DND-41 (cell line): ENCODE measurements around the gene TYSND1.

Experiments used
- ATAC-seq: fragments of 200-7000 bp; cut with Tn5 transposase; 3 replicates; pipeline ENCODE4 v1.9.1; 2021; ENCODE audit warnings: low read depth; ENCODE audit not compliant: insufficient read depth
- DNase-seq: peaks from one replicate; pipeline ENCODE4 v3.0.0-alpha.2; 2020
- H2AFZ ChIP-seq: 2 replicates; pipeline ENCODE4 v1.6.0; 2012; ENCODE audit warnings: low read depth, low read length
- H3K27ac ChIP-seq: 2 replicates; pipeline ENCODE4 v1.5.1; 2012; ENCODE audit warnings: low read length, inconsistent platforms
- H3K27me3 ChIP-seq: fragments of 200-600 bp; sonication (generic); 2 replicates; pipeline ENCODE4 v1.6.0; 2012; ENCODE audit warnings: low read length, mild to moderate bottlenecking, inconsistent platforms; ENCODE audit not compliant: insufficient read depth, poor library complexity
- H3K36me3 ChIP-seq: 2 replicates; pipeline ENCODE4 v1.5.1; 2012; ENCODE audit warnings: low read length, inconsistent platforms; ENCODE audit not compliant: insufficient read depth
- H3K4me1 ChIP-seq: 2 replicates; pipeline ENCODE4 v1.5.1; 2012; ENCODE audit warnings: mild to moderate bottlenecking, low read length; ENCODE audit not compliant: insufficient read depth
- H3K4me2 ChIP-seq: 2 replicates; pipeline ENCODE4 v1.6.0; 2012; ENCODE audit warnings: mild to moderate bottlenecking, moderate library complexity, low read length, inconsistent platforms; ENCODE audit not compliant: insufficient read depth
- H3K4me3 ChIP-seq, 2 experiments: fragments of 200-600 bp in 1 of 2; shearing (Covaris generic) in 1 of 2; 2 replicates each; pipeline ENCODE4 v1.5.1; 2012 to 2016; ENCODE audit warnings: inconsistent platforms in 2 of 2, low read length in 2 of 2, mild to moderate bottlenecking in 2 of 2, low read depth in 1 of 2, moderate library complexity in 1 of 2
- H3K79me2 ChIP-seq: 2 replicates; pipeline ENCODE4 v1.6.0; 2012; ENCODE audit warnings: low read length, inconsistent platforms; ENCODE audit not compliant: insufficient read depth
- H3K9ac ChIP-seq: 2 replicates; pipeline ENCODE4 v1.6.0; 2012; ENCODE audit warnings: low read depth, mild to moderate bottlenecking, inconsistent platforms, low read length, moderate library complexity
- H3K9me3 ChIP-seq: 2 replicates; pipeline ENCODE4 v1.5.1; 2012; ENCODE audit warnings: low read length, moderate library complexity, mild to moderate bottlenecking, inconsistent platforms; ENCODE audit not compliant: insufficient read depth, severe bottlenecking
- H4K20me1 ChIP-seq: 2 replicates; pipeline ENCODE4 v1.6.0; 2012; ENCODE audit warnings: low read length; ENCODE audit not compliant: insufficient read depth
- CTCF ChIP-seq: IDR thresholded peaks from 2 replicates; pipeline ENCODE4 v1.5.1; 2012; ENCODE audit warnings: borderline replicate concordance, low read length, moderate library complexity, mild to moderate bottlenecking; ENCODE audit not compliant: poor library complexity, severe bottlenecking; ENCODE audit errors: extremely low read depth
- EZH2 ChIP-seq: IDR thresholded peaks from 3 replicates; pipeline ENCODE4 v1.6.1; 2012; ENCODE audit warnings: borderline replicate concordance, low read depth, mild to moderate bottlenecking, moderate library complexity, low read length, inconsistent platforms; ENCODE audit not compliant: severe bottlenecking

The TYSND1 gene

DNA sequence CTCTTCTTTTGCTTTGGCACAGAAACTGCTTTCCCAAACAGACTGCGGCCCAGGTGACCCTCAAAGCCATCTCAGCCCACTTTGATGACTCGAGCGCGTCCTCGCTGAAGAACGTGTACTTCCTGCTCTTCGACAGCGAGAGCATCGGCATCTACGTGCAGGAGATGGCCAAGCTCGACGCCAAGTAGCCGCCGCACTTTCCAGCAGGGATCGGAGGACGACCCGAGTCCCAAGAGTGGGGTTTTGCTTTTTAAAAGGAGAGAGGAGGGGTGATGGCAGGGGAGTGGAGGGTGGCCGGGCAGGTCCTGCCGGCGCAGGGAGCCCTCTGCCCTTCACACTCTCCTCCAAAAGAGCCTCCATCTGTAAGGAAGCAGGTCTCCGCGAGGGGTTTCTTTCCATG is 35.0 kb downstream of the TYSND1 start:
- Histone ChIP-seq H3K4me1 (no peaks in the 10 kb centered on the region), H3K36me3 (no peaks in the 10 kb centered on the region), H4K20me1 (no peaks in the 10 kb centered on the region; the same call in 1 of the 2 replicates), H3K9ac (no peak overlapping the region), H3K79me2 (no peaks in the 10 kb centered on the region), H3K9me3 (no peaks in the 10 kb centered on the region), H3K27me3 (no peaks in the 10 kb centered on the region), H3K27ac (no peak overlapping the region), H2AFZ (no peak overlapping the region), H3K4me2 (no peak overlapping the region), H3K4me3 (no peak overlapping the region)
- DNase-seq (no peak), ATAC-seq (no peak)
- TF ChIP-seq CTCF = no peak
- TF ChIP-seq EZH2 = no peak

DNA sequence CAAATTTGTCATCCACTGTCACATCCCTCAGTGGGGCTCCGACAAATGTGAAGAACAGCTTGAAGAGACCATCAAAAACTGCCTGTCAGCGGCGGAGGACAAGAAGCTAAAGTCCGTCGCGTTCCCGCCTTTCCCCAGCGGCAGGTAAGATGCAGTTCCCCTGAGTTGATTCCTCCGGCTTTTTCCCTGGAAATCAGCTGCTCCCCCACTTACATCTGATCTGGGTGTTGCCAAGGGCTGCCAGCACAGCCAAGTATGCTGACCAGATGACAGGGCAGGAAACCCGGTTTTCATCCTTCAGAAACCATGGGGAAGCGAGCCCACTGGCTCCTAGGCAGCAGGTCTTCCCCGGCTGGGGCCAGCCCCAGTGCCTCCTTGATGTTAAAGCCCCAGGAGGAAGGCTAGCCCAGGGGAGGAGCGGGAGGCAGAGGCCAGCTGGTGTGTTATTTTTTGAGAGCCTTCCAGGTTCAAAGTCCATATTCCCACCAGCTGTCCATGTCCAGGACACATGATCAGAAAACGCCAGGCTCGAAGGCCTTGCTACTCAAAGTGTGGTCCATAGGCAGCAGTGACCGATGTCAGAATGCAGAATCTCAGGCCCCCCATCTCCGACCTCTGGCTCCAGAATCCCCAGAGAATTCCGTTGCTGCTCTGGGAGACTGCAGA is 37.3 kb downstream of the TYSND1 start:
- no peaks in the 10 kb centered on the region for H3K36me3 ChIP-seq
- no peaks in the 10 kb centered on the region for H3K27me3 ChIP-seq
- H3K9me3 ChIP-seq = no peaks in the 10 kb centered on the region
- no peak overlapping the region for H3K9ac ChIP-seq
- H3K4me2 ChIP-seq = no peak overlapping the region
- H3K27ac ChIP-seq = no peak overlapping the region
- no peaks in the 10 kb centered on the region for H3K4me1 ChIP-seq
- no peak for TF ChIP-seq CTCF
- no peak for TF ChIP-seq EZH2
- no peaks in the 10 kb centered on the region for H3K79me2 ChIP-seq
- ATAC-seq = no peak
- no peak overlapping the region for H3K4me3 ChIP-seq
- H4K20me1 ChIP-seq = no peaks in the 10 kb centered on the region; the same call in 1 of the 2 replicates
- H2AFZ ChIP-seq = no peak overlapping the region
- no peak for DNase-seq

DNA sequence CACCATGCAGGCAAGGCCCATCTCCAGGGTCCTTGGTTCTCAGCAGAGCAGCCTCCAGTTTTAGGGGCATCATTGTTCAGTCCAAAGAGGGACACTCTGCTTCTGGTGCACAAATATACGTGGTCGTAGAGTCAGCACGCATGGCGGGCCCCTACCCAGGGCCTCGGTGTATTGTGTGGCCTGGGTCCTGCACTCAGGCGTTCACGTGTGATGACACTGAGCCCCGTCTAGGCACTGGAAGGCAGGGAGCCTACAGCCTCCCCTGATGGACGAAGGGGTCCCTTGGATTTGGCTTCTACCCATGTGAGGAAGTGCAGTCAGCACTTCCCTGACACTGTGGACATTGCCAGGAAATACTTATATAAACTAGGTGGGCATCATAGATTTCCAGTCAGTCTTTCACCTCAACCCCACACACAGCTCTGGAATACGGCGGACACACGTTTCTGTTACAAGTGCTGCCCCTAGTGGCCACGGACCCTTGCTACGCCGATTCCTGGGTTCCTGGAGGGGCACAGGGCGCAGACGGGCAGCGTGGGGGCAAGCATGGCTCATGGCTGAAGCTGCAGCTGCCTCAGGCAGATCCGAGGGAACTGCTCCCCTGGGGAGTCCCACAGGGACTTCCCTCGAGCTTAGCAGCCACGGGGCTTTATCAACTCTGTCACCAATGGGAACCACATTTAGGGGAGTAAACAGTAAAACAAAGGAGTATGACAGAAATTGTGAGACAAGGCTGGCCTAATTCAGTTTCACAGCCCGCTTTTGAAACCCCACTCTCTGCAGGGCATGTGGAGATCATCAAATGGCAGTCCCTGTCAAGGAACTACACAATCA is 39.3 kb downstream of the TYSND1 start:
- Histone ChIP-seq H2AFZ (no peak overlapping the region), H3K79me2 (no peaks in the 10 kb centered on the region), H3K9me3 (no peaks in the 10 kb centered on the region), H3K36me3 (no peaks in the 10 kb centered on the region), H3K4me3 (no peak overlapping the region), H3K4me2 (no peak overlapping the region), H3K27ac (no peak overlapping the region), H3K4me1 (no peaks in the 10 kb centered on the region), H4K20me1 (no peaks in the 10 kb centered on the region; the same call in 1 of the 2 replicates), H3K9ac (no peak overlapping the region), H3K27me3 (no peaks in the 10 kb centered on the region)
- TF ChIP-seq EZH2 = no peak
- TF ChIP-seq CTCF = peak; percentile 67
- ATAC-seq = peak; percentile 40; the same call in 2 of the 3 replicates
- peak; percentile 18 for DNase-seq
